Measurements from ENCODE around the gene DAB2IP.

Gene DAB2IP

GRCh38 chr9:121685146-121685794 lies 33.8 kb downstream of the DAB2IP start:
- DNase-seq (ENCODE audit: low read depth): no peak

- no peak for DNase-seq (ENCODE audit: low read depth)
Observed at GRCh38 chr9:121685795-121686377, 34.5 kb downstream of the DAB2IP start.

- DNase-seq (ENCODE audit: low read depth): no peak
Observed at GRCh38 chr9:121686930-121687541, 35.6 kb downstream of the DAB2IP start.

- DNase-seq (ENCODE audit: low read depth): no peak
Observed at GRCh38 chr9:121688146-121688680, 36.8 kb downstream of the DAB2IP start.

DNA sequence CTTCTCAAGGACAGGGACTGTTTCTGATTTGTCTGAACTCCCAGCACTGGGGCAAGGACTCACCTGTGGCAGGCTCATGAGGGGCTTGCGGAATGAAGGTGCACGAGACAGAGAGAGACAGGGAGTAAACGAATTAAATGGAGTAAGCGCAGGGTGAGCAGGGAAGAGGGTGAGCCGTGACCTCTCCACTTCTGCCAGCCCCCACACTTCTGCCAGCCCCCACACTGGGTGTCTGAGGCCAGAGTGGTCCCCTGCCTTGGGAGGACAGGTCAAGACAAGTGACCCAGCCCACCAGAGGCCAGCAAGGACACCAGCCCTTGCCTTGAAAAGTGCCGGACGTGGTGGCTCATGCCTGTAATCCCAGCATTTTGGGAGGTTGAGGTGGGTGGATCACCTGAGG lies 37.2 kb downstream of the DAB2IP start:
- no peak for DNase-seq (ENCODE audit: low read depth)

- no peak for DNase-seq (ENCODE audit: low read depth)
Observed at GRCh38 chr9:121689461-121690157, 38.2 kb downstream of the DAB2IP start.

- DNase-seq (ENCODE audit: low read depth): no peak
Observed at GRCh38 chr9:121690316-121690715, 38.9 kb downstream of the DAB2IP start.

DNA sequence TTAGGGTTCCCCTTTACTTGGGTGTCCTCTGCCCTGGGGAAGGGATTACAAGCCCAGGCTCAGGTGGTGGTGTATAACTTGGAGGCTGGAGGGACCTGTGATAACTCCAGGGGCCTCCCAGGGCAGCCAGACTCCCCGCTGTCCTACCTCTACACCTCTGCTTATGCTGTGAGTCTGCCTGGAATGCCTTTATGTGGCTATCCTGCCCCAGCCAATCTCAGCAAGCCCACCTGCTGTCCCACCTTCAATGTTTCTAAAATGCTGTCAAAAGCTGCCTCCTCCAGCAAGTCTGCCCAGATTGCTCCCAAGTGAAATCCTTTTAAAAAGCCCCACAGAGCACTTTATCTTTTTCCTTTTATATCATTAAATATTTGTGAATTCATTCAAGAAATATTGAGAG lies 39.3 kb downstream of the DAB2IP start:
- no peak for DNase-seq (ENCODE audit: low read depth)

DNA sequence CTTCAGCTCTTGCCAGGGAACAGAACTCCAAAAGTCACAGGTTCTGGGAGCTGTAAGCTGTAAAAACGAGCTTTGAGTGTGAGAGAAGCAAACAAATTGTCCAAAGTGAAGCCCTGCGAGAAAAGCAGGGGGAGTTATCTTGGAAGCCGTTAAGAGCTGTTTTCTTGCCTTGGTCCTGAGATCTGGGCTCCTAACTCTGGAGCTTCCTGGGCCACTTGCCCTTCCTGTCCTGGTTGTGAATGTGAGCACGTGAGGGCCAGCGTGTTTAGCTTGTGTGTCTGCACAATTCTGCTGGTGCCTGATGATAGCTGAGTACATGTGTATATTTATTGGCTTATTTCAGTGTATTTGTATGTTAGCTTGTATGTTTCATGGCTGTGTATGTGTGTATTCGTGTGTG lies 40.5 kb downstream of the DAB2IP start:
- no peak for DNase-seq (ENCODE audit: low read depth)

GRCh38 chr9:121692606-121693387 lies 41.4 kb downstream of the DAB2IP start:
- DNase-seq (ENCODE audit: low read depth): no peak

DNA sequence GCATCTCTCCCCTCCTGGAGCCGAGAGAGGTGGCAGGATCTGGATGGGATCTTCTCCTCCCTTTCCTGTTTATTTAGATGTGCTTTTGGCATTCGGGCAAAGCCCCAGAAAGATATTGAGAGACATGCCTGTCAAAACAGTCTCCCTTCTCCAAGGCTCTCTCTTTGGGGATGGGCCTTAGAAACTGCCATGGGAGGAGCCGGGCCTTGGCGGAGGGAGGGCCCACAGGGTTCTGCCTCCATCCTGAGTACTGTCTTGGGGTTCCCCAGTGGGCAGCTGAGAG lies 41.9 kb downstream of the DAB2IP start:
- DNase-seq (ENCODE audit: low read depth): no peak

DNA sequence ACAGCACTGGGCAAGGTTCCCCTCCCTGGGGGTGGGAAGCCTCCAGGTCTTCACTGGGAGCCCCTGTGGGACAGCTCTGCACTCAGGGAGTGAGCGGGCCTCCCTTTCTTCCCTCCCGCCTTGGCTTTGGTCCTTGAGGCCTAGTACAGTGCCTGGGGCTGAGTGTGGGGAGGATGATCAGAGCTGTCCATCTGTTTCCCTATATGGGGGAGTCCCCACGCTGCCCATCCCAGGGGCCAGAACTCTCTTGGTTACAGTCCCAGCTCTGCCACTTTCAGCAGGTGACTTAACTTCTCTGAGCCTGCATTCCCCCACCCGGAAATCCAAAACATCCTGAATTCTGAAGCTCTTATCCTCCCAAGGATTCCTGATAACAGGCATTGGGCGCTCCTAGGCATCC lies 42.6 kb downstream of the DAB2IP start:
- no peak for DNase-seq (ENCODE audit: low read depth)

DNA sequence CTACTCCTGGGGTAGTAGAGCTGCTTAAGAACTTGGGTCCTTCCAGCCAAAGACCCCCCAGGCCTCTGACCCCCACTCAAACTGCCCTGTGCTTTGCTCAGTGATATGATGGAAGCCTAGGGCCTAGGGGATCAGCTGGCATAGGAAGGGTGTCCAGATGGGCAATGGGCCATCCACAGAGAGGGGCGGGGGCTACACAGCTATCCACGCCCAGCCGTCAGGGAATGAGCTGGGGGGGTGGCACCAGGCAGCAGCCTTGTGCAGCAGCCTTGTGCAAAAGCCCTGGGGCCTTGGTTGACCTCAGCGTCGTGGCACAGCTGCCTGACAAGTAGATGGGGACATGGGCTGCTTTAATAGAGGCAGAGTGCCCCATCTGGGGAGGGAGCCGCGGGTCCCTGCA lies 43.2 kb downstream of the DAB2IP start:
- DNase-seq (ENCODE audit: low read depth): no peak

DNA sequence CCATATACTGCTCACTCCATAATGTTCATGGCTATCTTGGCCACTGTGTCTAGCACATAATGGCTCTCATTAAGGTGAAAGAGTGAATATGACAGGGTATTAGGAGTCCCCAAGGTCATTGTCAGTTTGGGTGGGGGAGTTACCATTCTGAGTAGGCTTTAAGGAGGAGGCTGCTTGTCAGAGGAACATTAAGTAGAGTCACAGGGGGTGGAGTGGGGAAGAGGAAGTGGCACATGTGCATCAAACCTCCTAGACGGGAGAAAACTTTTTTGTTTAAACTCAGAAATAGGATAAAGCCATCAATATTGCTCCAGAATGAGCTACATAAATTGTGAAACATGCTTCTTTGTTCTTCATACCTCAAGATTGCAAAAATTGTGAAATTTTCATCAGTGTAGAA lies 45.5 kb downstream of the DAB2IP start:
- no peak for DNase-seq (ENCODE audit: low read depth)

GRCh38 chr9:121698627-121699570 lies 47.5 kb downstream of the DAB2IP start:
- DNase-seq (ENCODE audit: low read depth): no peak

DNA sequence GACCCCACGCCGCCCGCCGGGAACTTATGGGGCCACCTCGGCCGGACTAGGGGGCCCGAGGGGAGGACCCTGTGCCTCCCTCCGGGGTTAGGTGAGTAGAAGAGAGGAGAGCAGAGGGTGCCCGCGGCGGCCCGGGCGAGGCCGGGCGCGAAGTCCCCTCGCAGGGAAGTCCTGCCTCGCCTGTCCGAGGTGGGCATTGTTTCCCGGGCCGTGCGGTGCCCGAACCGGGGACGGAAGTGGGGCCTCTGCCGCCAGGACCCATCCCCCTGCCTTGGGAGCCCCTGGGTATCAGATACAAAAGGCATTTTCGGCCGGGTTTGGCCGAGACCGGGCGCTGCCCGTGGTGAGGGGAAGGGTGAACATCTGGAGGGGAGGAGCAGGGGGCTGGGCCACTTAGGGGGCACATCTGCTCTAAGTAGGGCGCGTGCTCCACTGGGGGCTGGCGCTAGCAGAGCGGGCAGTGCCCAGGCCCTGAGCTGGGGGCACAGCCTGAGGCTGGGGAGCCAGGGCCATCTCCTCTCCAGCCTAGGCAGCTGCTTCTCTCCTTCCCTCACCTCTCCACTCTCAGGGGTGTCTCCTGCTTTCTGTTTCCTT lies 48.2 kb downstream of the DAB2IP start:
- DNase-seq (ENCODE audit: low read depth): no peak

DNA sequence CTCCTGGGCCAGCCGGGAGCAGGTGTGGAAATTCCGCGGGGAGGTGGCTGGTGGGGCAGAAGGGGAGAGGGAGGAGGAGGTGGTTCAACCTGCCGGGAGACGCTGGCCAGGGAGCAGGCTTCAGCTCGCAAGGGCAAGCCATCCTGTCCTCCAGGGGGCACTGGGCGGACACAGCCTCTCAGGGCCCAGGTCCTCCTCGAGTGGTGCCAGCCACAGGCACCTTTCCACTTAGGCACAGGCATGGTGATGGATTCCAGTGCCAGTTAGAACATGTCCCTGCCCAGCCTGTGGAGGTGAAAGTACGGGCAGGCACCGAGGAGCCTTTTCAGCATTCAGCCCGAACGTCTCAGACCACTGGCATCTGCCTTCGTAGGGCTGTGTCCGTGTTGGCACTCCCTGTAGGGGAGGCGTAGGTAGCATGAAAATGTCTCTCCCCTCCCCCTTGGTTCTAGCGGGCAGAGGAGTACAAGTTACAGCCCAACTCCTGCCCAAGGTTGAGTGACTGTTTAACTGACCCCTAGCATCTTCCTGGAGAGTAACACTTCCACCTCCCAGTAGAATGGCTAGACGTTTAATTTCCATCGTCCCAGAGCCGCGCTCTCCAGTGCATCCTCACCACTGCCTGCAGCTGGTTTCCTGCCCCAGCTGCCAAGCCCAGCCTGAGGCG lies 48.9 kb downstream of the DAB2IP start:
- no peak for DNase-seq (ENCODE audit: low read depth)

GRCh38 chr9:121700832-121701419 lies 49.5 kb downstream of the DAB2IP start:
- no peak for DNase-seq (ENCODE audit: low read depth)

- DNase-seq (ENCODE audit: low read depth): no peak
Observed at GRCh38 chr9:121701736-121702261, 50.4 kb downstream of the DAB2IP start.
